Mammary epithelial cell (primary cell): Measurements from ENCODE around the gene CALR3.

Source experiments
- EZH2 ChIP-seq: IDR thresholded peaks from 2 replicates; pipeline ENCODE4 v1.6.1; 2012; ENCODE audit warnings: low read length, inconsistent platforms, borderline replicate concordance
- TF ChIP-seq, protein P1 (sequence below), 2 donors: IDR thresholded peaks in 1 of 2; conservative IDR thresholded peaks in 1 of 2; 2 replicates each; pipeline ENCODE4 v1.5.1; 2011 to 2012; ENCODE audit warnings: inconsistent platforms in 2 of 2, low read length in 2 of 2, mild to moderate bottlenecking in 2 of 2, control low read depth in 1 of 2, low read depth in 1 of 2; ENCODE audit not compliant: insufficient read depth in 1 of 2; ENCODE audit errors: extremely low read depth in 1 of 2

DNA sequence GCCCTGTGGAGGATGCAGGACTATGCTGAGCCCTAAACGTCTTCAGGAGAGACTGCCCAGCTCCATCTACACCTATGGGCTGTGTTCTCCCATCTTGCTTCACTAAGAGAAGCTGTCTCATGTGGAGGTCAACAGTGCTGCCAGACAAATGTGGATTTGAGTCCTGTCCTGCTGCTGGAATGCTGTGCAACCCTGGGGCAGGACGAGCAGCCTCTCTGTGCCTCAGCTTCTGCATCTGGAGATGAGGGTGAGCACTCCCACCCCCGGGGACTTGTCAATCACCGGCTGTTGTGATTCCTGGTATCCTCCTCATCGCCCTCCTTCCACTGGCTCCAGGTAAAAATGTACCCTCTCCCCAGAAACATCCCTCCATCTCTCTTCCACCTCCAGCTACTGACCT lies 40.5 kb downstream of the CALR3 start:
- TF ChIP-seq, protein P1, sequence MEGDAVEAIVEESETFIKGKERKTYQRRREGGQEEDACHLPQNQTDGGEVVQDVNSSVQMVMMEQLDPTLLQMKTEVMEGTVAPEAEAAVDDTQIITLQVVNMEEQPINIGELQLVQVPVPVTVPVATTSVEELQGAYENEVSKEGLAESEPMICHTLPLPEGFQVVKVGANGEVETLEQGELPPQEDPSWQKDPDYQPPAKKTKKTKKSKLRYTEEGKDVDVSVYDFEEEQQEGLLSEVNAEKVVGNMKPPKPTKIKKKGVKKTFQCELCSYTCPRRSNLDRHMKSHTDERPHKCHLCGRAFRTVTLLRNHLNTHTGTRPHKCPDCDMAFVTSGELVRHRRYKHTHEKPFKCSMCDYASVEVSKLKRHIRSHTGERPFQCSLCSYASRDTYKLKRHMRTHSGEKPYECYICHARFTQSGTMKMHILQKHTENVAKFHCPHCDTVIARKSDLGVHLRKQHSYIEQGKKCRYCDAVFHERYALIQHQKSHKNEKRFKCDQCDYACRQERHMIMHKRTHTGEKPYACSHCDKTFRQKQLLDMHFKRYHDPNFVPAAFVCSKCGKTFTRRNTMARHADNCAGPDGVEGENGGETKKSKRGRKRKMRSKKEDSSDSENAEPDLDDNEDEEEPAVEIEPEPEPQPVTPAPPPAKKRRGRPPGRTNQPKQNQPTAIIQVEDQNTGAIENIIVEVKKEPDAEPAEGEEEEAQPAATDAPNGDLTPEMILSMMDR (conservative IDR thresholded peaks at IDR 0.05 in 1 of 2, IDR thresholded peaks at IDR 0.05 in 1 of 2; ENCODE audit: extremely low read depth in 1 of 2, insufficient read depth in 1 of 2, low read depth in 1 of 2, low read length in 2 of 2), result no peak
- TF ChIP-seq EZH2, result no peak
